Measurements from ENCODE around the gene ASPDH. TPM values are rescaled to one million over a fixed set of nuclear protein-coding genes. Genes with fewer than 3 reads are reported as not detected.

The ASPDH gene
- total RNA-seq, 1 experiment from 2014 or later: not detected

GRCh38 chr19:50510700-50511068 is 3.0 kb downstream of the ASPDH start:
- TF ChIP-seq, protein P1, sequence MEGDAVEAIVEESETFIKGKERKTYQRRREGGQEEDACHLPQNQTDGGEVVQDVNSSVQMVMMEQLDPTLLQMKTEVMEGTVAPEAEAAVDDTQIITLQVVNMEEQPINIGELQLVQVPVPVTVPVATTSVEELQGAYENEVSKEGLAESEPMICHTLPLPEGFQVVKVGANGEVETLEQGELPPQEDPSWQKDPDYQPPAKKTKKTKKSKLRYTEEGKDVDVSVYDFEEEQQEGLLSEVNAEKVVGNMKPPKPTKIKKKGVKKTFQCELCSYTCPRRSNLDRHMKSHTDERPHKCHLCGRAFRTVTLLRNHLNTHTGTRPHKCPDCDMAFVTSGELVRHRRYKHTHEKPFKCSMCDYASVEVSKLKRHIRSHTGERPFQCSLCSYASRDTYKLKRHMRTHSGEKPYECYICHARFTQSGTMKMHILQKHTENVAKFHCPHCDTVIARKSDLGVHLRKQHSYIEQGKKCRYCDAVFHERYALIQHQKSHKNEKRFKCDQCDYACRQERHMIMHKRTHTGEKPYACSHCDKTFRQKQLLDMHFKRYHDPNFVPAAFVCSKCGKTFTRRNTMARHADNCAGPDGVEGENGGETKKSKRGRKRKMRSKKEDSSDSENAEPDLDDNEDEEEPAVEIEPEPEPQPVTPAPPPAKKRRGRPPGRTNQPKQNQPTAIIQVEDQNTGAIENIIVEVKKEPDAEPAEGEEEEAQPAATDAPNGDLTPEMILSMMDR (IDR thresholded peaks at IDR 0.05; ENCODE audit: unreplicated experiment): no peak
- no peaks in the 10 kb centered on the region for H3K36me3 Mint-ChIP-seq (ENCODE audit: insufficient read depth, unreplicated experiment)
- CTCF ChIA-PET: interaction anchor here (0.5 to 1.0 kb wide), 3 partner anchors 25 to 329 kb away, joined by 3 to 4 read pairs (median 3); no protein-coding TSS in a partner anchor
- peak overlapping the region; percentile 96 for H3K27ac Mint-ChIP-seq (ENCODE audit: low read depth, unreplicated experiment)
- H3K27me3 Mint-ChIP-seq (ENCODE audit: insufficient read depth, unreplicated experiment): no peaks in the 10 kb centered on the region
- intact Hi-C loops (cut with micrococcal nuclease): loop anchor here (1.0 kb wide), 1 partner anchor 34 kb away; the partner anchor contains the start of genes EMC10 and GARIN5A
- POLR2A ChIA-PET: interaction anchor here (0.6 to 2.6 kb wide), 13 partner anchors 11 to 883 kb away, joined by 3 to 11 read pairs (median 5); partner anchors contain the start of genes AKT1S1, NR1H2, POLD1 and TBC1D17
- no peaks in the 10 kb centered on the region for H3K9me3 Mint-ChIP-seq (ENCODE audit: unreplicated experiment)
- peak overlapping the region; percentile 86 for H3K4me3 Mint-ChIP-seq (ENCODE audit: unreplicated experiment)
- peaks cover 16% of the 10 kb centered on the region for H3K4me1 Mint-ChIP-seq (ENCODE audit: insufficient read depth, unreplicated experiment)
- TSS peak; percentile 53 for BruUV-seq (replicated peaks)
- no peak for DNase-seq (ENCODE audit: unreplicated experiment)

- POLR2A ChIA-PET: interaction anchor here (0.7 to 2.6 kb wide), 3 partner anchors 12 to 126 kb away, joined by 3 to 11 read pairs (median 9); partner anchors contain the start of gene POLD1
- intact Hi-C loops (cut with micrococcal nuclease): no loop called here
- H3K4me3 Mint-ChIP-seq (ENCODE audit: unreplicated experiment): peak overlapping the region; percentile 86
These were observed 3.5 kb downstream of the ASPDH start for GRCh38 chr19:50510121-50510670.

DNA sequence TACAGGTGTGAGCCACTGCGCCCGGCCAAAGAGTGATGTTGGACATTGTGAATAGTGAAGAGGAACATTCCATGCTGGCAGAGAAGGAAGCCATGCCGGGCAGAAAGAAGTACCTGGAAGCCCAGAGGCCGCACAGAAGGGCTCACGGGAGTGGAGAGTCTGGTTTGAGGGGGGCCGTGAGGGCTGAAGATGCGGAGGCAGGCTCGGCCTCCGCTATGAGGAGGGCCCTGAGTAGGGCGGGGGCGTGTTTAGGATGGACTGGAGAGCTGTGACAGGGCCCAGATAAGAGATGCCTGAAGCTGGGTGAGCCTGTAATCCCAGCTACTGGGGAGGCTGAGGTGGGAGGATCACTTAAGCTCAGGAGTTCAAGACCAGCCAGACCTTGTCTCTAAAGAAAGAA is 4.3 kb downstream of the ASPDH start:
- no peak for DNase-seq (ENCODE audit: unreplicated experiment)
- Mint-ChIP-seq H3K9me3 (ENCODE audit: unreplicated experiment) (no peaks in the 10 kb centered on the region), H3K27me3 (ENCODE audit: insufficient read depth, unreplicated experiment) (no peaks in the 10 kb centered on the region), H3K4me3 (ENCODE audit: unreplicated experiment) (peak overlapping the region; percentile 86), H3K27ac (ENCODE audit: low read depth, unreplicated experiment) (peak overlapping the region; percentile 78), H3K36me3 (ENCODE audit: insufficient read depth, unreplicated experiment) (no peaks in the 10 kb centered on the region), H3K4me1 (ENCODE audit: insufficient read depth, unreplicated experiment) (peaks cover 16% of the 10 kb centered on the region)
- BruUV-seq (replicated peaks): no TSS peak
- intact Hi-C loops (cut with micrococcal nuclease): no loop called here
- ChIA-PET CTCF (interaction anchor here (0.6 kb wide), 2 partner anchors 272 to 453 kb away, joined by 3 to 5 read pairs; no protein-coding TSS in a partner anchor), POLR2A (interaction anchor here (0.7 kb wide), 1 partner anchor 125 kb away, joined by 3 read pairs; the partner anchor contains the start of gene POLD1)
- TF ChIP-seq, protein P1 (IDR thresholded peaks at IDR 0.05; ENCODE audit: unreplicated experiment): no peak

More at GRCh38 chr19:50510121-50510670, 3.5 kb downstream of the ASPDH start:
- CTCF ChIA-PET: interaction anchor here (0.6 to 0.9 kb wide), 2 partner anchors 271 to 329 kb away, joined by 3 to 5 read pairs; no protein-coding TSS in a partner anchor
- TF ChIP-seq, protein P1 (IDR thresholded peaks at IDR 0.05; ENCODE audit: unreplicated experiment): no peak
- H3K9me3 Mint-ChIP-seq (ENCODE audit: unreplicated experiment): no peaks in the 10 kb centered on the region
- no TSS peak for BruUV-seq (replicated peaks)
- H3K27ac Mint-ChIP-seq (ENCODE audit: low read depth, unreplicated experiment): peak overlapping the region; percentile 96
- H3K4me1 Mint-ChIP-seq (ENCODE audit: insufficient read depth, unreplicated experiment): peaks cover 16% of the 10 kb centered on the region
- DNase-seq (ENCODE audit: unreplicated experiment): no peak
- H3K36me3 Mint-ChIP-seq (ENCODE audit: insufficient read depth, unreplicated experiment): no peaks in the 10 kb centered on the region
- H3K27me3 Mint-ChIP-seq (ENCODE audit: insufficient read depth, unreplicated experiment): no peaks in the 10 kb centered on the region

- Mint-ChIP-seq H3K4me3 (ENCODE audit: unreplicated experiment) (peak overlapping the region; percentile 7), H3K27me3 (ENCODE audit: insufficient read depth, unreplicated experiment) (no peaks in the 10 kb centered on the region), H3K27ac (ENCODE audit: low read depth, unreplicated experiment) (peak overlapping the region; percentile 78), H3K4me1 (ENCODE audit: insufficient read depth, unreplicated experiment) (peaks cover 16% of the 10 kb centered on the region), H3K9me3 (ENCODE audit: unreplicated experiment) (no peaks in the 10 kb centered on the region), H3K36me3 (ENCODE audit: insufficient read depth, unreplicated experiment) (no peaks in the 10 kb centered on the region)
- POLR2A ChIA-PET: interaction anchor here (0.7 kb wide), 1 partner anchor 586 kb away, joined by 3 read pairs; no protein-coding TSS in a partner anchor
- TF ChIP-seq, protein P1 (IDR thresholded peaks at IDR 0.05; ENCODE audit: unreplicated experiment): no peak
- no TSS peak for BruUV-seq (replicated peaks)
- CTCF ChIA-PET: interaction anchor here (0.6 to 1.3 kb wide), 2 partner anchors 152 to 453 kb away, joined by 3 to 5 read pairs; no protein-coding TSS in a partner anchor
- DNase-seq (ENCODE audit: unreplicated experiment): no peak
- intact Hi-C loops (cut with micrococcal nuclease): no loop called here
These were observed 4.9 kb downstream of the ASPDH start for GRCh38 chr19:50508843-50509190.
